ENCODE results near the gene ZDHHC21.

DNA sequence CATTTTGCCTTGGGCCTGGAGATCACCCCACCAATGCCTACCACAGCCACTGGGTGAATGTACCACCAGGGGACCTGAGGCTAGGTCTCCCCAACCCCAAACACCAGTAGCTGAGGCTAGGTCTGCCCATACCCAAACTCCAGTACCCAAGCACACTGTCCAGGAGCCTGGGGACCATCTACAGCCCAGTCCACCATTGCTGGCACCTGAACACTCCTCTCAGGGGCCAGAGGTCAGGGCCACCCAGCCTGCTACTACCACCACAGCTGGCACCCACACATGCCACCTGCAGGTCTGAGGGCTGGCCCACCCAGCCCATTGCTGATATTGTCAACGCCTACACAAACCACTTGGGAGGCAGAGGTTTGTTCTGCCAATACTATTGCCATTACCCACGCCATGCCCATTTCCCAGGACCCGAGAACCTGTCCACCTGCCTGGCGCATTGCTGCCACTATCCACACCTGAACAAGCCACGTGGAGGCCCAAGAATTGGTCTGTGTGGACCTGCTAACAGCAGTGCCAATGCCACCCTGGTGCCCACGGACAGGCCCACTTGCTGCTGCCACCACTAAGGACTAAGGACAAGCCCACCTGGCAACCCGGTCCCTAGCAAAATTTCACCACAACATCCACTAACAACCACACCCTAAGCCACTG is 59.2 kb downstream of the ZDHHC21 start:
- TF ChIP-seq, protein P1, sequence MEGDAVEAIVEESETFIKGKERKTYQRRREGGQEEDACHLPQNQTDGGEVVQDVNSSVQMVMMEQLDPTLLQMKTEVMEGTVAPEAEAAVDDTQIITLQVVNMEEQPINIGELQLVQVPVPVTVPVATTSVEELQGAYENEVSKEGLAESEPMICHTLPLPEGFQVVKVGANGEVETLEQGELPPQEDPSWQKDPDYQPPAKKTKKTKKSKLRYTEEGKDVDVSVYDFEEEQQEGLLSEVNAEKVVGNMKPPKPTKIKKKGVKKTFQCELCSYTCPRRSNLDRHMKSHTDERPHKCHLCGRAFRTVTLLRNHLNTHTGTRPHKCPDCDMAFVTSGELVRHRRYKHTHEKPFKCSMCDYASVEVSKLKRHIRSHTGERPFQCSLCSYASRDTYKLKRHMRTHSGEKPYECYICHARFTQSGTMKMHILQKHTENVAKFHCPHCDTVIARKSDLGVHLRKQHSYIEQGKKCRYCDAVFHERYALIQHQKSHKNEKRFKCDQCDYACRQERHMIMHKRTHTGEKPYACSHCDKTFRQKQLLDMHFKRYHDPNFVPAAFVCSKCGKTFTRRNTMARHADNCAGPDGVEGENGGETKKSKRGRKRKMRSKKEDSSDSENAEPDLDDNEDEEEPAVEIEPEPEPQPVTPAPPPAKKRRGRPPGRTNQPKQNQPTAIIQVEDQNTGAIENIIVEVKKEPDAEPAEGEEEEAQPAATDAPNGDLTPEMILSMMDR (conservative IDR thresholded peaks at IDR 0.05) = no peak
- no peak for TF ChIP-seq ZFX (IDR thresholded peaks at IDR 0.05)

Data from C4-2B (cell line).